Measurements from ENCODE around the gene MGAT5B.
"Not testable (repeated sequence)": the region's sequence is repeated elsewhere in the genome, so short reads cannot be mapped to it uniquely, and the experiment has no call there.

Gene MGAT5B

DNA sequence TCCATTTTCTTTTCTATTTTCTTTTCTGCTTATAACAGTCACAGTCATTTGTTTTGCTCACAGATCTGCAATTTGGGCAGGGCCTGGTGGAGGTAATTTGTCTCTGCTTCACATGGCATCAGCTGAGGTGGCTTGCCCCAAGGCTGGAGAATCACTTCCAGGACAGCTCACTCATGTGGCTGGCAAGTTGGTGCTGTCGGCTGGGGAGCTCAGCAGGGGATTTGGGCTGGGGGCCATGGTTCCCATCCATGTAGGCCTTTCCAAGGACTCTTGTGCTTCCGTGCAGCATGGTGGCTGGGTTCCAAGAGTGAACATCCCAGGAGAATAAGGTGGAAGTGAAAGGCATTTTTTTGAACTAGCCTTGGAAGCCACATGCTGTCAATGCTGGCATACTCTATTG lies 85.7 kb downstream of the MGAT5B start:
- ATAC-seq: no peak

DNA sequence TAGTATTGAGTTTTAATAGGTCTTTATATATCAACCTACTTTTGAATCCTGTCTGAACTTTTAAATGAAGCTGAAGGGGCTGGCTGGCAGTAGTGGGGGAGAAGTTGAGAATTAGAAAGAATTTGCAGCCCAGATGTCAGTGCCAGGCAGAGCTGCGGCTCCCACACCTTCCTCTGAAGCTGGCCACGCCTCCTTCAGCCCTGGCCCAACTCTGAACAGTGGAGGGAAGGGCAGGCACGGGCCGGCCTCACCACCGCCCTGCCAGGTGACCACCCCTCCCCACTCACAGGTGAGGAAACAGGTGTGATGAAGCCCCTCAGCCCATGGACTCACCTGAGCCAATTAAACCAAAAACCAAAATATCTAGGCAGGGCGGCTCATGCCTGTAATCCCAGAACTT lies 87.0 kb downstream of the MGAT5B start:
- no peak for ATAC-seq

DNA sequence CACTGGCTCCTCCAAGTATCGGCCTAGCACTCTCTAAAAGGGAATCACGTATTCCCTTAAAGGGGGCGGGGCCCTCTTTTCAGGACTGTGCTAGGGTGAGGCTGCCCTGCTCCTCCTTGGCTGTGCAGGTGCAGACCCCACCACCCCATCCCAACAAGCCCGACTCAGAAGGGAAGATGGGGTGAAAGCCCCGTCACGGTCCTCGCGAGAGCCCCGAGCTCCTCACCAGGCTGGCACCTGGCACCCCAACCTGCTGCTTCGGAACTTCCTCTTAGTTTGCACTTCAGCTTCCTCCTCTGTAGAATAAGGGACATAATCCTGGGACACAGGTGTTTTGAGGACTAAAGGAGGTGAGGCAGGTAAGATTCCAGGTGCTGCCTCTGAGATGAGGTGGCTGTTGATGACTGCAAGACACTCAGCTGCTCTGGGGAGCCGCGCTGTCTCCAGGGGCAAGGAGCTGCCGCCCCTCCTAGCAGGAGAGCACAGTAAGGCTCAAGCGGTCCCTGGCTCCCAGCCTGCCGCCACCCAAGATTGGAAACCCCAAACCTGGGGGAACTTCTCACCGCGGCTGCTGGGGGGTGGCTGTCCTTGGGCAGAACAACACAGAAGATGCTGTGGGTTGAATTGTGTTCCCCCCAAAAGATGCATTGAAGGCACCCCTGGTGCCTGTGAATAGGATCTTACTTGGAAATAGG lies 88.8 kb downstream of the MGAT5B start:
- no peak for ATAC-seq

DNA sequence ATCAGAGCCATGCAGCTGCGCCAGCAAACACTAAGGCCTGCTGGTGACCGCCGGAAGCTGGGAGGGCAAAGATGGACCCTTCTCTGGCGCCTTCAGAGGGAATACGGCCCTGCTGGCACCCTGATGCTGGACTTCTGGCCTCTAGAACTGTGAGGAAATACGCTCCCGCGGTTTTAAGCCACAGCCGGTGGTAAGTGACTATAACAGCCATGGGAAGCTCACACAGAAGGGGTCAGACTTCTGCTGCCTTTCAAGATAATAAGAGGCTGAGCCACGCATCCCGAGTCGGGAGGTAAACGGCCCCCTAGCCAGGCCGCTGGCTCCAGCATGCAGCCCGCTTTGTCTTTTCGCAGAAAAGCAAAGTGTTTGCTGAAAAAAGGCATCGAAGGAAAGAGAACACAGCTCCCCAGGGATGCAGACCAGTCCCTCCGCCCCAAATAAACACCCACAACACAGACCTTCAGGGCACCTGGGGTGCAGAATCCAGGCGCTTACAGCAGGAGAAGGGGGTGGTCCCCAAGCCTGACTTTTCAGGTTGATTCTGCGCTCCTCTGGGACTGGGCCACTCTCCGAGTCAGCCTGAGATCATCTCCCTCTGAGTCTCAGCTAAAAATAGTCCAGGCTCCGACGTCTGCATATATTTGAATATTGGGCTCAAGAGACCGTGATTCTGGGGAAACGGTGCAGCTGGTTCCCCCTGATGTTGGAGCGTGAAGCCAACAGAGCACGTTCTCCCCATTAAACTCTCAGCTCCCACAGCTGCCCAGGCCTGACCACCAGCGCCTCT lies 89.7 kb downstream of the MGAT5B start:
- ATAC-seq: no peak

DNA sequence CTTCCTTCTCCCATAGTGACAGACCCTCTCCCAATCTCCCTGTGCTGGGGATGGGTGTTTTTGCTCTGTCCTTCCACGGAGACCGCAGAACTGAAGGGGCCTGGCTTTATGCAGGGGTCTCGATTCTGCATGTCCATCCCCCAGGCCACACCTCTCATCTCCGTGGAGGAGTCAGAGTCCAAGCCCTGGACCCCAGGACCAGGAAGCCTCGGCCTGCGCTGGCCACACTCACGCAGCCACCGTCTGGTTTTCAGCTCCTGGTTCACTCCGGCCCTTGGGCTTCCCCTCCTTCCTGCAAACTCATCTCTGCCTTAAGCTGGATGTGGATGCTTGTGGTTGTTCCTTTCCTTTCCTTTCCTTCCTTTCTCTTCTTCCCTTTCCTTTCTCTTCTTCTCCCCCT lies 90.8 kb downstream of the MGAT5B start:
- no peak for ATAC-seq

DNA sequence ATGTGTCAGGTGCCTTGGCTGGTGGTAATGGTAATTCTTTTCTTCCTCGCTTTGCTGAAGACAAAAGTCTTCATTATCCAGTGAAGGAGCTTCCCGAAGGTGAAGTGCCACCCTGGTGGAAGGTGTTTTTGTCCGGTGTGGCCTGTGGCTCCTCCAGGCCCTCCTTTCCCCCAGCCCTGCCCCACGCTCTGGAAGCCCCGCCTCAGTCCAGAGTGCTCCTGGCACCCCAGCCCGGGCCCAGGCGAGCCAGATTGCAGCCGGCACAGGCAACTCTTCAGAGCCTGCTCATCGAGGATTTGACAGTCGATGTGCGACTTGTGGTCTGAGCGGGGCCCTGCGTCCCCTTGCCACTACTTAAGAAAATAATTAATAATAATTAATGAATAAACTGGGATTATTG lies 93.7 kb downstream of the MGAT5B start:
- no peak for ATAC-seq

DNA sequence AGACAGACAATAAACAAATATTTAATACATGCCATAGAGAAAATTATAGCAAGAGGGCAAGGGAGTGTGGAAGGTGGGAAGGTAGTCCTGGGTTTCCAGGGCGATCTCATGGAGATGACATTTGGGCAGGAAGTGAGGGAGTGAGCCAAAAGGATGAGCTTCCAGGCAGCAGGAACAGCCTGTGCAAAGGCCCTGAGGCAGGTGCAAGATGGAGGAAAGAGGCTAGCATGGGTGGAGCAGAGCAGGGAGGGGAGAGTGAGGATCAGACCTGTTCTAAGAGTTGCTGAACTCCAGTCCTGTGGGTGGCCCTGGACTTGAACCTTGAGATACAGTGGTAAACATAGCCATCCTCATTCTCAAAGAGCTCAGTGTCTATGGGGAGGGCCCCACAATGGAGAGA lies 94.7 kb downstream of the MGAT5B start:
- no peak for ATAC-seq

DNA sequence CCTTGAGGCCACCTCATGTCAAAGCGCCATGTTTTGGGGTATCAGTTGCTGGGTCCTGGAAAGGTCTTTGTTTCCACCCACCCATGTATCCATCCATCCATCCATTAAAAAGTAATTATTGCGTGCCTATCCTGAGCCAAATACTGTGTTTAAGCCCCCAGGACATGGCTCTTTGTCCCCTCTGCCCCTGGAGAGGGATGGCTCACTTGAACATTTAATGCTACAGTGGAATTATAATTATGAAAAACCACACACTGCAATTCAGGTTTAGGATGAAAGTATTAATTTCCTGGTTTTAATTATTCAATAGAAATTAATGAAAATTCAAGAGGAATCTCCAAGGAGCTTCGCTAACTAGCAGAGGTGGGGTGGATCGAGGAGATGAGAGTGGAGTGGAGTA lies 97.8 kb downstream of the MGAT5B start:
- no peak for ATAC-seq

DNA sequence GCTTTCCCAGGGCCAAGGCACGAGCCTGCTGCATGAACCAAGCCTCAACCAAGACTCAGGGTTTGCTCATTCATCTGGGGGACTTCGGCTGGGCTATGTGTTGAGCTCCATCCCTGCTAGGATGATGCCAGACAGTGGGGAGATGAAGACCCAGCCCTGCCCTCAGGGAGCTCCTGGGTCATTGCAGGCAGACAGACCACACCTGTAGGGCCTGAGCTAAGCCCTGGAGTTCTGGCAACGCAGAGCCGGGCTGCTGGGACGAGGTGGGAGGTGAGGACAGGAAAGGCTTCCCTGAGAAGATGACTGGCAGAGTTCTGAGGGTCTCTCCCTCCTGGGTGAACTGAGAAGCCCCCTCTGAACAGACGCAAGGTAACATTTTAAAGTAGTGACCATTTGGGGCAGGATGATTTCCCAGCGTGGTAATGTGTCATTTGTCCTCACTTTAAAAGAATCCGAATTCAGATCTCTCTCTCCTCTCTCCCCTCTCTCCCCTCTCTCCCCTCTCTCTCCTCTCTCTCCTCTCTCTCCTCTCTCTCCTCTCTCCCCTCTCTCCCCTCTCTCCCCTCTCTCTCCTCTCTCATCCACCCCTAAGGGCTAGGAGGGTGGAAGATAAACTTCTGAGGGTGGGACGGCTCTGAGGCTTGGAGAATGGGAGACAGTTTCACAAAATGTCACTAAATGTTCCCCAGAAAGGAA lies 98.4 kb downstream of the MGAT5B start:
- ATAC-seq: no peak

DNA sequence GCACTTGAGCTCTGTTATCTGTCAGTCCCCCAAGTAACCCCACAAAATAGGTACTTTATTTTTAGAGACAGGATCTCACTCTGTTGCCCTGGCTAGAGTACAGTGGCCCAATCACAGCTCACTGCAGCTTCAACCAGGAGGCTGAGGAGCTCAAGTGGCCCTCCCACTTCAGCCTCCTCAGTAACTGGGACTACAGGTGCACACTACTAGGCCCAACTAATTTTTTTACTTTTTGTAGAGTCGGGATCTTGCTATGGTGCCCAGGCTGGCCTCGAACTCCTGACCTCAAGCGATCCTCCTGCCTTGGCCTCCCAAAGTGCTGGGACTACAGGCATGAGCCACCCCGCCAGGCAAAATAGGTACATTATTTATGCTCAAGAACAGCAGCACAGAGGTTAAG lies 99.6 kb downstream of the MGAT5B start:
- no peak for ATAC-seq

DNA sequence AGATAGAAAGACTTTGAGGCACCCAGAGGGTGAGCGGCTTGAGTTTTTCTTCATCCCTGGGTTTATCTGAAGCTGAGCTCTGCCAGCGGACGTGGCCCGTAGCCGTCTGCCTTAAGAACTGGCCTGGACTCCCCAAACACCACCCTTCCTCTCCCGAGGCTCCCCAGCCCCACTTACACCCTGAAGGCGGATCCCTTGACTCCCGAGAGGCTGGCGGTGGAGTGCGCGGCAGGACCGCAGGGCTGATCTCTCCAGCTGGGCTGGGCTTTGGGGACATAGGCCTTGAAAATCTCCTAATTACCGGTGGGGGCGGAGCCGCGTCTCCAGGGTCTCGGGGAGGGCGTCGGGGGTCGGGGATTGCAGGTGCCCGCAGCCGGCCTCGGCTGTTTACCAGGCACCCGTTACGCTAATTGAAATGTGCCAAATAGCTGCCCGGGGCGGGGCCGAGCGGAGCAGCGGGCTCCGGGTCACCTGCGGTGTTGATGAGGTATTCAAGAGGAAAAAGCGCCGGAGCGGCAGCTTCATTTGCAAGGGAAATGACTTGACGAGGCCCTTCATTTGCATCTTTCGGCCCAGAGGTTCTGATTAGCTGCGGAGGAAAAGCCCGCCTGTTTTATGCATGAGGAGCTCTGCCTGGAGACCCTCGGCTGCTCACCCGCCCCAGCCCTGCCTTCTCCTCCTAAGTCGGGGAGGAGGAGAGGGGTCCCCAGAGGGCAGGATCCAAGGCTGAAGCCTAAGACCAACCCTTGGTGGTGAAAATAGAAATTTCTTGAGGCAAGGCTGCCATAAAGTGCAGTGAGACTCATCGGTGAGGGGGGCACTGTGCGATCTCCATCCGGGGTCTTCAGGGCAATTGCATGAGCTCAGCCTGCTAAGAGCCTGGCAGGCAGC lies 100.7 kb downstream of the MGAT5B start:
- peak; percentile 59 to 71 for ATAC-seq

DNA sequence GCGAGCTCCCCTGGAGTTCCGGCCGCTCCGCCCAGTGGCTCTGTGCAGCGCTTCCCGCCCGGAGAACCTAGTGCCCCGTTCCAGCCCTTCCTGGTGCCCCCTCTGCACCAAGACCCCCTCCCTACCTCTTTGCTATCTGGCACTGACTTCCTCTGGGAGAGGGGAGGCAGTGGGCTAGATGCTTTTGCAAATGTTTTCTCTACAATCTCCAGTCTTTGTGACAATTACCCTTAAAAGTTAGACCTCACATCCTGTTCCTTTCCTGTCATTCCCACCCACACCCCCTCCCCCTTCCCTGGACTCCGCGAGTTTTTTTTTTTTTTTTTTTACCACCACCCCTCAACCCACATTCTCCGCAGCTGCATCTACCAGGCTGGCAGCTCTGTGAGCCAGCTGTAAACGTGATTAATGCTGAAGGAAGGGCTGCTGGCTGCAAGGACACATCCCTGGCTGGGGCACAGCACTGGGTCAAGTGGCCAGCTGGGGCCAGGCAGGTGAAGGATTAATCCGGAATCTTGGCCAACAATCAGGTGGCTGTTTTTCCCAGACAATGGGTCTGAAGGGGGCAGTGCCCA lies 101.5 kb downstream of the MGAT5B start:
- no peak for ATAC-seq

DNA sequence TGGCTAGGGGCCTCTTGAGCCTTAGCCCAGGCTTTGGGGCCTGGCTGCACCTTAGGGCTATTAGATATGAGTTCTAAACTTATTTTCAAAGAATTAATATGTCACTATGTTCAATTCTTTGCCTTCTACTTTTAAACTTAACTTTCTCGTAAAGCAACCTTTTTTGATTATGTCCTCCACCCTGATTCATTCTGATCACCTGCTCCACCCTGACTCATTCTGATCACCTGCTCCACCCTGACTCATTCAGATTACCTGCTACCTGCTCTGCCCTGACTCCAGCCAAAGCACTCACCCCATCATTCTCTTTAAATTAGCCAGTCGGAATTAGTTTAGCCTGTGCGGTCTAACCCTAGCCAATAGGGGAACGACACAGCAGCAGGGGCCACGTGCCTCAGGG lies 102.0 kb downstream of the MGAT5B start:
- not testable (repeated sequence) for ATAC-seq

DNA sequence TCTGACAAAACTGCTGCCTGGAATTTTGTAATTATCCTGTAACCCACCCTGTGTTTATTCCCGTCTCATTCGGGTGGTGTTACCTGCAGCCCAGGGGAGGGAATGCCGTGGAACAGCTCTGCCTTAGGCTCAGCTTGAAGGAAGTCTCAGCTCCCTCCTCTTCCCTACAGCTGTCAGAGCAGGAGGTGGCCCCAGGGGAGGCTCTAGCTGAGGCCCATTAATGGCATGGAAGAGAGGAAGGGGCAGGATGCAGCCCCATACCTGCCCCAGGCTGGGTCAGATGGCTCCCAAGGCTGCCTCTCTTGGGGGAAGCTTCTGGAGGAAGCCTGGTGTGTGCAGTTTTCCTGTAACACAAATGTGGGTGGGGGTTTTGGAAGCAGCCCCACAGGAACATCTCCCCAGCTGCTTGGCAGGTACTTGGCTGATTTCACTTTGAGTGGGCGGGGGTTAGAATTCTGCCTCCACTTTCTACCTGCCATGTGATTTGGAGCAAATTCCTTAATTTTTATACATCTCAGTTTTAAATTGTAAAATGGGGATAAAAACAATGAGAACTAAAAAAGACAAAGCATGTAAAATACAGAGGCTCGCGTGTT lies 103.9 kb downstream of the MGAT5B start:
- ATAC-seq: no peak

DNA sequence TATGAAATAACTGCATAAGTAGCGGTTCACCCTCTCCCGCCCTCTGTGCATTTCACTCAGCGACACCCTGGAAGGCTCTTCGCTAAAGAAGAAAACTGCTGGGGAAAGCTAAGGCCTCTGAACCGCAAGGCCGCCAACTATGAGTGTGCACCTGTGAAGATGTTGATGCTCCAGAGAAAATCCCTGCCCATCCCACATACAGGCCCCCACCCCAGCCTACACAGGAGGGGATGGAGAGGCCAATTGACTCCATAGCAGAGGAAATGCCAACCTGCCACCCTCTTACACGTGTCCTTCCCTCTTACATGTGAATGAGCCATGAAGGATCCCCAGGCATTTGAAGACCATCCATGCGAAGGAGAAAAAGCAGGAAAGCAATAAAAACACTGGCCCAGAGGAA lies 104.8 kb downstream of the MGAT5B start:
- no peak for ATAC-seq

DNA sequence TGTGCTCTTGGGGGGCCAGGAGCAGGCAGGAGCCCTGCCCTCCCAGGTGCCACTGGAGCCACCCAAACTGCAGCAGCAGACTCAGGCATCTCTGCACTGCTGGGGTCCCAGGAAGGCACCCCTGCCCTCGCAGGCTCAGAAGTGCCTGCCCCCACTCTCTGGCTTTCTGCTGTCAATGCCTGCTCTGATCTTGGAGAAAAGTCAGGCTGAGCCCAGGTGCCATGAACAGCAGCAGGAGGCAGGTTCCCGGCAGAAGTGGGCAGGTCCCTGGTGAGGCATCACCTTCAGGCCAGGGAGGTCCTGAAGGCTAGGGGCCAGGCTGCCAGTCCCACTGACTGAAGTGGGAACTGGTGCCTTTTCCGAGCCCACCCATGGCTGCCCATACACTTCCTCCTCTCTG lies 106.5 kb downstream of the MGAT5B start:
- no peak for ATAC-seq

DNA sequence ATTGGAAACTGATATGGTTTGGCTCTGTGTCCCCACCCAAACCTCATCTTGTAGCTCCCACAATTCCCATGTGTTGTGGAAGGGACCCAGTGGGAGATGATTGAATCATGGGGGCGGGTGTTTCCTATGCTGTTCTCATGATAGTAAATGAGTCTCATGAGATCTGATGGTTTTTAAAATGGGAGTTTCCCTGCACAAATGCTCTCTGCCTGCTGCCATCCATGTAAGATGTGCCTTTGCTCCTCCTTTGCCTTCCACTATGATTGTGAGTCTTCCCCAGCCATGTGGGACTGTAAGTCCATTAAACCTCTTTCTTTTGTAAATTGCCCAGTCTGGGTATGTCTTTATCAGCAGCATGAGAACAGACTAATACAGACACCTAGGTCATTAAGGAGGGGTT lies 109.8 kb downstream of the MGAT5B start:
- ATAC-seq: not testable (repeated sequence)

DNA sequence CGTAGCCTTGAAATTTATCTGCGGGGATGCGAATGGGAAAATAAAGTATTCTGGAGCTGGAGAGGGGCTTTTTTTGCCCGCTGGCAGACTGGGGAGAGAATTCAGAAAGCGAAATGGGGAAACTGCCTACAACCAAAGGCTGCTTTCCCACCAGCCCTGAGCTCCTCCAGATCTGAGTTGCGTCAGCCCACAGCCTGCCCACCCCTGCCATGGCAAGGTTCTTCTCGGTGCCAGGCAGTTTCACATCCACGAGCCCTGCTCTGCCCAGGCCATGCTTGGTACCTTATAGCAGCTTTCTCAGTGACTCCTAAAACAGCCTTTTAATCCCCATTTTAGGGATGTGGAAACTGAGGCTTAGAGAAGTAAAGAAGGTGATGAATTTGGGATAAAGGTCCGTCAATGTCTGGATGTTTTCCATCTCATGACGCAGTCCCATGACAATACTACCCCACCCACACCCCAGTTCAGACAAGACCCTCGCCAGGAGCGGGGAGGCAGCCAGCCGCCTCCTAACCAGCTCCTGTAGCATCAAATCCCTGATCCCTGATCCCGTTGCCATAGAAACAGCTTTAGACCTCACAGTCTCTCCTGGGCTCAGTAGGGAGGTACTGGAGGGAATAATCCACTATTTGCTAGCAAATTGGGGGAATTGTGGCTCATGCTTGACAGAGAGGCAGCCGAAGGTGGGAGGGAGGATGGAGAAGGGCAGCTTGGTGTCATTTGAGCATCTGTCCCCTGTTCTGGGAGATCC lies 113.5 kb downstream of the MGAT5B start:
- ATAC-seq: no peak

DNA sequence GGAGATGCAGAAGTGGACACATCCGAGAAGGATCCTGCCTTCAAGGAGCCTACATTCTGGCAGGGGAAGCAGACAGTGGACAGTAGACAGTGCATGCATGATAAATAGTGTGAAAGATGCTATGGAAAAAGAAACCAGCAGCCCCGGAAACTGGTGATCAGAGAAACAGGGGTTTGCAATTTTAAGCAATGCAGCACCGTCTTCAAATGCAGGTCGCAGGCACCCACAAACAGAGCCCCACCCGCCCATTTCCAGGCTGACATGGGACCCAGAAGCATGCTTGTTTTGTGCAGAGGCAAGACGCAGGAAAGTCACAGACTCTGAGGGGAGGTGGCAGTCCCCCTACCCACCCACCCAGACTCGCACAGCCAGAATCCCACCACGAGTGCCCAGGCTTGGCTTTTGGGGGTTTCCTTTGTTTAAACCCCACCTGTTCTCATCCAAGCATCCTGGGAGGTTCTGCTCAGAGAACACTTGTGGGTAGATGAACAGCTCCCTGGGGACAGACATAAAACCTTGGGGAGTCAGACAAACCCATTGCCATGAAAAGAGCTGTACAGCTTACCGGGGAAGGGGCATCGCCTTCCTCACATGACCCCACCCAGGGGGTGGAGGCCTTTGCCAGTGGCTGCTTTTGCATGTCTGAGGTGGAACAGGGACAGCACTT lies 114.3 kb downstream of the MGAT5B start:
- ATAC-seq: no peak

DNA sequence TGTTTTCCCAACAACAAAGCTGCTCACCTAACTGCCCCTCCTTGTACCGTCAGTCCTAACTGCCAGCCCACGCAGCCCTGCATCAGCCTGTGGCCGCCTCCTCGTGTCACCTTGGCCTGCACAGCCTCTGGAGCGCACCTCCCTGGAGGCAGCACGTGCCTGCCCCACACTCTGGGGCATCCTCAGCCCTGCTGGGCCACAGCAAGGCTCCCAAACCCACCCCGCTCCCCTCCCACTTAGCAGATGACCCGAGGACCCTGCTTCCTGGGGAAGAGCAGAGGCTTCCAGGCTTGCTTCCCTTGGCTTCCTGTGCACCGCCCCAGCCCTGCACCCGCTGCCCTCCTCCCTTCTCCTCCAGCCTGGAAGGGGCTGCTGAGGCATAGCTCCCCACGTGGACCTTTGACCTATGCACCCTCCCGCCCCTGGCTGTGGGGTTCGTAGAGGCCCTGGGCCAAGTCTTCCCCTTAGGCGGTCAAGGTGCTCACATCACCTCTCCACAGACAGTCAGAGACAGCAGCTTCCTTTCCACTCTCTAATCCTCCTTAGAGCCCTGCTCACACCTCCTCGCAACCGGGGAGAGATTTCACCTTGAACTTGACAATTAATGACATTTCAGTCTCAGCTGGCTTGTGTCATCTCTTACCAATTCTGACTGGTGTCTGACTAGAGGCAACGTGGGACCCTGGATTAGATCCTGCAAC lies 115.0 kb downstream of the MGAT5B start:
- no peak for ATAC-seq

Data from activated CD4-positive, CD25-positive, alpha-beta regulatory T cell treated with anti-CD3 and anti-CD28 coated beads, Interleukin-2, amount 50 U/mL, for 24 hours (primary cell).